HG03103 (cell line): ENCODE measurements around the gene CSF3R.

Experiments used
- ATAC-seq: cut with Tn5 transposase; IDR thresholded peaks from one replicate; pipeline ENCODE4 v1.9.1; 2021; ENCODE audit warnings: low read depth; ENCODE audit not compliant: unreplicated experiment

Gene CSF3R

DNA sequence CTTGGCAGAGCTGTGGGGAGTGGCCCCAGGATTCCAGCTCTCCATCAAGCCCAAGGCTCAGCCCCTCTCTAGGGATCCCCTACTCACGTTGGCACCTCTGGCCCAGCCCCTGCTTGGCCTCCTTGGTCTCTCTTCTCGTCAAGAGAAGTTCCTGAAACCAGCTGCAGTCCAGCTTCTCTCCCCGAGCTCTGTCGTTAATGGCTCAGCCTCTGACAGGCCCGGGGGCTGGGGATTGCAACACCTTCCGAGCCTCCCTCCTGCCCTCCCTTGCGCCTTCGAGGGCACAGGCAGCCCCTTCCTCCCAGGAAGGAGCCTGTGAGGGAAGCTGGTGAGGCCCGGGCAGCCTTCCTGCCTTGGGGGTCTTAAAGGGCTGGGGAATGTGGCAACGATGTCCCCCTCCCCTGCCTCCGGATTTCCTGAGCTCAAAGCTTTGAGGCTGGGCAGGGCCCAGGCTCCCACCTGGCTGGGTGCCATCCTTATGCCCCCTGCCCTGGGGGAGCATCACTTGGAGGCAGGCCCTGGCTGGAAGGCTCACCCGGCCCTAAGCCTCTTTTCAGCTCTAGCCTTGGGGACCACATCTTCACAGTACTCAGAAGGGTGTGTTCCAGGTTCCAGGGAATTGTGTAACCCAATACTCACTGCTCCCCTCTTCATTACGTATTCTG, at the start of gene CSF3R:
Gene CSF3R, minus strand, starts transcription at position 190 of the 665 bp plus-strand sequence. CDS start 3,417 bp downstream, outside the sequence.
- no peak for ATAC-seq

- ATAC-seq, result no peak
These were observed 49.1 kb upstream of the CSF3R start for GRCh38 chr1:36531833-36532232.

DNA sequence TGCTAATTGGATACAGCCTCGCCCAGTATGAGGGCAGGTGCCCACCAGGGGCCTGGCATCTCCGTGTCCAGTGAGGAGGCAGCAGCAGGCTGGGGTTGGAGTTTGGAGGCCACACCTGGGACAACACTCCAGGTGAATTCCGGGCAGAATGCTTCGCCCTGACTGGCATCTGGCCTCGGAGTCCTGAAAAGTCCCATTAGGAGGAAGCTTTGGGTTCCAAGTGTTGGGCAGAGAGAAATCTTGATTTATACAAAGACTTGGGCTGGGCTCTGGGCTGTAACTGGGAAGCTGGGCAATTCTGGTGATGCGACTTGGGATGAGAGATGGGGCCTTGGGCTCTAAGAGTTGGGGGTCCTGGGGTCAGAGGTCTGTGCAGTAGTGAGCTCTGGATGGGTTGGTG, 48.1 kb upstream of the CSF3R start:
- ATAC-seq, result no peak

- no peak for ATAC-seq
These were observed 47.5 kb upstream of the CSF3R start for GRCh38 chr1:36530261-36530660.

DNA sequence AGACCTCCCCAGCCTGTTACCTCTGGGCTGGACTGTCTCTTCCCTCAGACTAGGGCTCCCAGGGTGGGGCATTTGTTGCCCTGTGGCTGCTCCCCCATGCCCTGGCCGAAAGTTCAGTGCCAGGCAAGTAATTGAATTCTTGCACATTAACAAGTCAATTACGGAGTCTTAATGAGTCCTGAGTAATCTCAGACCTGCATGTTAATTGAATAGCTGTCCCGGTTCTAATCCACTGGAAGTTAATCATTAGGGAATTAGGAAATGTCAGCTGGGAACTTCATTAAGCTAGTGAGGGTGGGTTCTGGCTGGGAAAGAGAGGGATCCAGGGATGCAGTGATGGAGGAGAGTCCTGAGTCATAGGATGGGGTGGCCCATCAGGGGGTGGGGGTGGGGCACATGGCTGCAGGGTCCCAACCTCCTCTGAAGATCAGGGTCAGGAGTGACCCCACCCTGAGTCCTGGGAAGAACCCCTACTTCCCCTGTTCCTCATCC, 47.1 kb upstream of the CSF3R start:
- ATAC-seq, result no peak

- ATAC-seq, result no peak
These were observed 45.9 kb upstream of the CSF3R start for GRCh38 chr1:36528361-36529349.

DNA sequence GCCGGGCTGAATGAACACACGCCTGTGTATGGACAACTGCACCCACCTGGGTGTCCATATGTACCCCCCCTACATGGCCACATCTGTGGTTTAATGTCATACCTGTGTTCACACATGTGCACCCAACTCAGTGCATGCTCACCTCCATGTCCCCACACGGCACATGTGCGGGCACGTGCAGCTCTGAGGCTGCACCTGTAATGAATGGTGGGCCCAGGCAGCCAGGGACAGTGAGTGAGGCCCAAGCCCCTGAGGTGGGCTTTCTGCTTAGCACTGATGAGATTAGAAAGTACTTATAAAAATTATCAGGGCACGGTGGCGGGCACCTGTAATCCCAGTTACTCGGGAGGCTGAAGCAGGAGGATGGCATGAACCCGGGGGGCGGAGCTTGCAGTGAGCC, 42.5 kb upstream of the CSF3R start:
- ATAC-seq, result no peak

DNA sequence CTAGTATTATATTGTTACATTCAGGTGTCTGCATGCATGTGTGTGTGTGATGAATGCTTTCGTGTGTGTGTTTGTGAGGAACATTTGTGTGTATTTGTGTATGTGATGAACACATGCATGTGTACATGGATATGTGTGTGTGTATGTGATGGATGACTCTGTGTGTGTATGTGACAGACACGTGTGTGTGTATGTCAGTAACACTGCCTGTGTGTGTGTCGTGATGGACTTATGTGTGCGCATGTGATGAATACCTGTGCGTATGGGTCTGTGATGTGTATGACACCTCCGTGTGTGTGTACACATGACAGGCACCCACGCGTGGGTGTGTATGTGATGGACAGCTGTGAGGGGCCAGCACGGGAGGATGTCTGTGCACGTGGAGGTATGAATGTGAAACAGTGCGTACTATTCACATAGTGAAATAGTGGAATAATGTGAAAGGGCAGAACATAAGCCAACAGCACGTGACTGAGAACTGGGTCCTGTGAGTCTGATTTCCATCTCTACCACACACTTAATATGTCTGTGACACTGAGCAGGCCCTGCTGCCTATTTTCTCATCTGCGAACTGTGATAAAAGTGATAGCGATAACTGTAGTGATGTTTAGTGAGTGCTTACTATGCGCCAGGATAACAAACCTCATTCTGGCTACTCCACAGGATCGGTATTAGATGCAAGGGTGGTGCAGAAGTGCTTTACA, 41.8 kb upstream of the CSF3R start:
- ATAC-seq, result no peak

DNA sequence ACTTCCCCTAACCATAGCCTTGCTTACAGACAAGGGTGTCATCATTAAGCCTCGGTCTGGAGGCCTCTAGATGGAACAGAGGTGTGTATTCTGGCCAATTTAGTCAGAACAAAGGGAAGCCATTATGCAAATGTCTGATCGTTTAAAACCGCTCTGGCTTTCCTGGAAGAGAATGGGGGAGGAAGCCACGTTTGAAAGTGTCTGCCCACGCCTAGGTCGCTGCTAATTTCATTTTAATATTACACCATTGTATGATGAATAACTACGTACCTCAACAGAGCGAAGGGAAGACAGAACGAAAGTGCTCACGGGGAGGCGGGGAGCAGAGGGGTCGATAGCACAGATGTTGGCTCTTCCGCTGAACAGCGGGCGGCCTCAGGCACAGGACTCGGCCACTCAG, 41.1 kb upstream of the CSF3R start:
- no peak for ATAC-seq

- no peak for ATAC-seq
These were observed 40.5 kb upstream of the CSF3R start for GRCh38 chr1:36523230-36523495.

DNA sequence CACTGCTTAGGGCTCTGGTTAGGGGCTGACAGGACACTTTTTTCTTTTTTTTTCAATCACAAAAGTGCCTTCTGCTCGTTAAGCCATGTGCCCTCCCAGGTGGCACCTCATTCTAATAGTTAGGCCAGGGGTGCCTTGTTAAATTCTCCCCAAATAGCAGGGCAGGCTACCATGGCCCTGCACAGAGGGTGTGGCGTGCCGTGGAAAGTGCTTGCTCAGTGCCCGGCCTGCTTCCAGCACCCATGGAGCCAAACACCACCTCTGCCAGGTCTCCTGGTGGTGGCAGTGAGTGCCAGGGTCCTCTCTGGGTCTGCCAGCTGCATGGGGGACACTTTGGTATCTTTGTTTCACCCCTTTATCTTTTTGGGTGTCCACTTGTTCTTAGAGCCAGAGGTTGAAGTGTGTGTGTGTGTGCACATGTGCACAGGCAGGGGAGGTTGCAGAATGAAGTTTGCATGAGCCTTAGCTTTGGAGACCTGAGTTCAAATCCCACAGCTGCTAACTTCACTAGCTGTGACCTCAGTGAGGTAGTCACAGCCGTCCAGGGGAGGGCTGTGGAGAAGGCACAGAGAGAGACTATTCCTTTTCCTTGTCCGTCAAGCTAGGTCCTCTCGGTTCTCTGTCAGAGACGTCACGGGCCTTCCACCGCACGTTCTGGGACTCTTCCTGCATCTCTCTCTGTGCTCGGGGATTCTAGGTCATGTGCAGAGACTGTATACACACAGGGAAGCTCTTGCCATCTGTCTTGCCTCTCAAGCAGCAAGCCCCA, 39.9 kb upstream of the CSF3R start:
- no peak for ATAC-seq

GRCh38 chr1:36522021-36522420, 39.3 kb upstream of the CSF3R start:
- ATAC-seq, result no peak

- ATAC-seq, result no peak
These were observed 38.2 kb upstream of the CSF3R start for GRCh38 chr1:36520771-36521420.

DNA sequence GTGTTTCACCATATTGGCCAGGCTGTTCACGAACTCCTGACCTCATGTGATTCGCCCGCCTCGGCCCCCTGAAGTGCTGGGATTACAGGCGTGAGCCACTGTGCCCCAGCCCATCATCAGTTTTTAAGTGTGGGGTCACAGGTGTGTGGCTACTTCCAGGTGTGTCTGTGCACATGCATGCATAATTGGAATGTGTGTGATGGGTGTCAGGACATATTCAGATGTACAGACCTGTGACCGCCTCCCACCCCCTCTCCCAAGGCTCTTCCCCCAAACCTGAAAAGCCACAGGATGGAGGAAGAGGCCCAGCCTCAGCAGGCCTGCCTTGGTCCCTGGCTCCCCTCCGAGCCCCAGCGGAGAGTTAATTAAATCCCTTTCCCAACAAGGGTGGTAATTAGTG, 37.3 kb upstream of the CSF3R start:
- no peak for ATAC-seq

- ATAC-seq, result no peak
These were observed 34.5 kb upstream of the CSF3R start for GRCh38 chr1:36517011-36517771.

DNA sequence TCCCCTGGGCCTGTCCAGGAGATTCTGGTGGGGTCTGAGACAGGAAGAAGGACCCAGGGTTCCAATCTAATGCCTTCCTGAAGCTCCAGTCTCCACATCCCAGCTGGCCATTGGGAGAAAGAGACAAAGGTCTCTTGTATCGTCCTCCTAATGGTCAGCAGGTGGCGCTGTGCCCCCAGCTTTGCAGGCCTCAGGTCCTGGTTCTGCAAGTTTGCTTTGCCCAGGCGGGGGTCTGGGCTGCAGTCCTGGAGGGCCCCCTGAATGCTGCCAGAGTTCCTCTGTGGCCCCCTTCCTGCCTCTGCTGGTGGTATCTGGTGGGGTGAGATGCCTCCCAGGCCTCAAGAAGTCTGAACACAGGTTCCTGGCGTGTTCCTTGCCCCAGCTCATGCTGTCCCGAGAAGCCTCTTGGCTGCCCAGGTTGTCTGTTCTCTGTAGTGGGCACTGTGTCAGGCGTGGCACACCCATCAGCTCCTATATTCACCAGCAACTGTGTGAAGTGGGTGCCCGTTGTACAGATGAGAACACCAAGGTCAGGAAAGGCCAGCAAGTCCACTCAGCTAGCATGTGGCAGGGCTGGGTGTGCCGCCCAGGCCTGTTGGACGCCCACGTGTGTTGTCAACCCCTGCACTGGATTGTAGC, 33.8 kb upstream of the CSF3R start:
- no peak for ATAC-seq

DNA sequence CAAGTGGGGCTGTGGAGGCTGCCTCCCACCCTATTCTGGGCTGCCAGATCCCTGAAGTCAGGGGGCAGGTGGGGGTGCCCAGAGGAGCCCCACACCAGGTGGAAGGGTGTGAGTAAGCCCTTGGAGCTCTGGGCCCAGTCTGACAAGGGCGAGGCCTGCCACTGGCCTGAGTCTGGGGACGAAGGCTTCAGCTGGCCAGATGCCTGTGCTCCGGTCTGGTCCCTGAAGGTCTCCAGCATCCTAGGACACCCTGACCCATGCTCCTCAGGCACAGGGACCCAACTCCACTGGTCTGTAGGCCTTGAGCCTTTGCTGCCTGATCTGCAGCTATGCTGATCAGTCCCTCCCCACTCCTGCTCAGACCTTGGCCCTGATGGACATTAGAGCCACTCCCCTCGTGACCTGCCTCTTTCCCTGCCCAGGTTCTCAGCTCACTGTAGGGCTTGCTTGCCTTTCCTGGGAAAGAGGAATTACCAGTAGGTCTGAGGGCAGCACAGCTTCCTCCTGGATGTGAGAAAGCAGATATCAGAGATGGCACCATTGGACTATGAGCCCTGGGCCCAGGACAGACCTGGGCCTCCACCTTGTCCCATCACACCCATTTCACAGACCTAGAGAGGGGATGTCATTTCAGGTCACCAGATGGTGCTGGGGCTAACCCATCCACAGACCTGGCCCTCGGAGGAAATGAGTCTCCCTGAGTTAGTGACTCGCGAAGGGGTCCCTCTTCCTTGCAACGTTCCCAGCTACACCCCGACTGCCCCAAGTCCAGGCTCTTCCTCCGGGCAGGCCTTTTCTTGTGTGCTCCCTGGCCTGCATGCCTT, 32.8 kb upstream of the CSF3R start:
- ATAC-seq, result no peak

GRCh38 chr1:36514501-36514900, 31.8 kb upstream of the CSF3R start:
- no peak for ATAC-seq
